ENCODE results near the gene ABHD12B. TPM values are rescaled to one million over a fixed set of nuclear protein-coding genes. Genes with fewer than 3 reads are reported as not detected.

The ABHD12B gene
- total and polyA plus RNA-seq, 2 of the 13 experiments (the other 11 are each of a cell fraction or from before 2014, with no cell fraction given) = not detected

GRCh38 chr14:50834802-50835276 is 37.0 kb upstream of the ABHD12B start (continued):
- TF ChIP-seq ARID4A (CRISPR knock-in tag; IDR thresholded peaks at IDR 0.05; ENCODE audit: borderline replicate concordance) = peak; percentile 48; the same call in 1 of the 2 replicates
- TF ChIP-seq ZHX1 (CRISPR knock-in tag; IDR thresholded peaks at IDR 0.05; ENCODE audit: low read depth) = no peak
- TF ChIP-seq KAT8 (CRISPR knock-in tag; IDR thresholded peaks at IDR 0.05) = no peak
- 0 out of 2 replicates have a peak, but pooled peaks have one; percentile 51 for TF ChIP-seq THAP11 (CRISPR knock-in tag; IDR thresholded peaks at IDR 0.05)
- TF ChIP-seq ZNF580 (CRISPR knock-in tag; IDR thresholded peaks at IDR 0.05; ENCODE audit: borderline replicate concordance, low read depth) = no peak
- no peak for TF ChIP-seq ZNF34 (CRISPR knock-in tag; IDR thresholded peaks at IDR 0.05; ENCODE audit: borderline replicate concordance)
- no peak for TF ChIP-seq ATF5 (CRISPR knock-in tag; IDR thresholded peaks at IDR 0.05; ENCODE audit: low read depth)
- no peak for TF ChIP-seq HES4 (CRISPR knock-in tag; IDR thresholded peaks at IDR 0.05; ENCODE audit: borderline replicate concordance)
- TF ChIP-seq SRSF4 (IDR thresholded peaks at IDR 0.05; ENCODE audit: low read depth, low read length, poor library complexity, severe bottlenecking) = no peak
- no peak for TF ChIP-seq ZNF564 (CRISPR knock-in tag; IDR thresholded peaks at IDR 0.05)
- TF ChIP-seq ZNF10 (CRISPR knock-in tag; IDR thresholded peaks at IDR 0.05; ENCODE audit: borderline replicate concordance, low read depth) = no peak
- TF ChIP-seq AGO2 (optimal IDR thresholded peaks at IDR 0.05; ENCODE audit: low read depth, low read length) = no peak
- no peak for TF ChIP-seq ZNF274 (CRISPR knock-in tag; IDR thresholded peaks at IDR 0.05)
- TF ChIP-seq ZNF567 (CRISPR knock-in tag; IDR thresholded peaks at IDR 0.05; ENCODE audit: borderline replicate concordance) = no peak
- TF ChIP-seq ZNF644 (CRISPR knock-in tag; IDR thresholded peaks at IDR 0.05; ENCODE audit: low read depth) = no peak
- no peak for TF ChIP-seq KLF16 (CRISPR knock-in tag; IDR thresholded peaks at IDR 0.05)
- no peak for TF ChIP-seq ARID2 (CRISPR knock-in tag; IDR thresholded peaks at IDR 0.05; ENCODE audit: borderline replicate concordance)
- TF ChIP-seq TCF7 (IDR thresholded peaks at IDR 0.05; ENCODE audit: low read depth) = peak; percentile 39
- TF ChIP-seq CHCHD3 (CRISPR knock-in tag; IDR thresholded peaks at IDR 0.05) = no peak
- TF ChIP-seq E2F1 (CRISPR knock-in tag; IDR thresholded peaks at IDR 0.05) = no peak
- TF ChIP-seq ZNF724P (CRISPR knock-in tag; IDR thresholded peaks at IDR 0.05; ENCODE audit: borderline replicate concordance) = no peak
